HG03064 (cell line): Measurements from ENCODE around the gene ALS2CL.

Source experiments
- ATAC-seq: cut with Tn5 transposase; IDR thresholded peaks from one replicate; pipeline ENCODE4 v1.9.1; 2021; ENCODE audit warnings: low read depth; ENCODE audit not compliant: unreplicated experiment

Gene ALS2CL

GRCh38 chr3:46680298-46680826 is 13.1 kb downstream of the ALS2CL start:
- ATAC-seq = no peak

- no peak for ATAC-seq
These were observed 13.8 kb downstream of the ALS2CL start for GRCh38 chr3:46679681-46680080.

- ATAC-seq = no peak
These were observed 15.2 kb downstream of the ALS2CL start for GRCh38 chr3:46678280-46678679.

GRCh38 chr3:46677411-46677726 is 16.1 kb downstream of the ALS2CL start:
- no peak for ATAC-seq

- no peak for ATAC-seq
These were observed 16.7 kb downstream of the ALS2CL start for GRCh38 chr3:46676601-46677410.

GRCh38 chr3:46675843-46676567 is 17.5 kb downstream of the ALS2CL start:
- ATAC-seq = no peak

GRCh38 chr3:46675426-46675825 is 18.1 kb downstream of the ALS2CL start:
- no peak for ATAC-seq

GRCh38 chr3:46674031-46674845 is 19.2 kb downstream of the ALS2CL start:
- no peak for ATAC-seq

- no peak for ATAC-seq
These were observed 20.1 kb downstream of the ALS2CL start for GRCh38 chr3:46673151-46674030.

- no peak for ATAC-seq
These were observed 21.2 kb downstream of the ALS2CL start for GRCh38 chr3:46672349-46672695.

GRCh38 chr3:46671541-46672348 is 21.7 kb downstream of the ALS2CL start:
- ATAC-seq = no peak

GRCh38 chr3:46670891-46671427 is 22.5 kb downstream of the ALS2CL start:
- ATAC-seq = no peak

- ATAC-seq = no peak
These were observed 23.2 kb downstream of the ALS2CL start for GRCh38 chr3:46670000-46670890.

GRCh38 chr3:46669191-46669999 is 24.1 kb downstream of the ALS2CL start:
- ATAC-seq = no peak

GRCh38 chr3:46668591-46668990 is 24.9 kb downstream of the ALS2CL start:
- no peak for ATAC-seq

- no peak for ATAC-seq
These were observed 25.4 kb downstream of the ALS2CL start for GRCh38 chr3:46668116-46668515.

- no peak for ATAC-seq
These were observed 25.8 kb downstream of the ALS2CL start for GRCh38 chr3:46667657-46668056.
